A673 (cell line): ENCODE data around the gene CCNI.

ENCODE experiments used
- CTCF ChIP-seq: fragments of 300-800, 200-600 bp; sonication (generic); conservative IDR thresholded peaks from 2 replicates; pipeline ENCODE4 v1.5.1; 2017; ENCODE audit warnings: low read depth, mild to moderate bottlenecking, antibody characterized with exemption, low read length, moderate library complexity, mixed read lengths
- EZH2 ChIP-seq: fragments of 200-600 bp; sonication (generic); IDR thresholded peaks from 2 replicates; pipeline ENCODE4 v1.6.1; 2017; ENCODE audit warnings: borderline replicate concordance, low read depth, mild to moderate bottlenecking, mixed read lengths, antibody characterized with exemption, low read length; ENCODE audit not compliant: poor library complexity, severe bottlenecking

- no peak for TF ChIP-seq EZH2
- TF ChIP-seq CTCF: no peak
These were observed 3.5 kb downstream of the CCNI start for GRCh38 chr4:77072195-77072753.
